Measurements from ENCODE around the gene MMRN1.

MMRN1 gene

DNA sequence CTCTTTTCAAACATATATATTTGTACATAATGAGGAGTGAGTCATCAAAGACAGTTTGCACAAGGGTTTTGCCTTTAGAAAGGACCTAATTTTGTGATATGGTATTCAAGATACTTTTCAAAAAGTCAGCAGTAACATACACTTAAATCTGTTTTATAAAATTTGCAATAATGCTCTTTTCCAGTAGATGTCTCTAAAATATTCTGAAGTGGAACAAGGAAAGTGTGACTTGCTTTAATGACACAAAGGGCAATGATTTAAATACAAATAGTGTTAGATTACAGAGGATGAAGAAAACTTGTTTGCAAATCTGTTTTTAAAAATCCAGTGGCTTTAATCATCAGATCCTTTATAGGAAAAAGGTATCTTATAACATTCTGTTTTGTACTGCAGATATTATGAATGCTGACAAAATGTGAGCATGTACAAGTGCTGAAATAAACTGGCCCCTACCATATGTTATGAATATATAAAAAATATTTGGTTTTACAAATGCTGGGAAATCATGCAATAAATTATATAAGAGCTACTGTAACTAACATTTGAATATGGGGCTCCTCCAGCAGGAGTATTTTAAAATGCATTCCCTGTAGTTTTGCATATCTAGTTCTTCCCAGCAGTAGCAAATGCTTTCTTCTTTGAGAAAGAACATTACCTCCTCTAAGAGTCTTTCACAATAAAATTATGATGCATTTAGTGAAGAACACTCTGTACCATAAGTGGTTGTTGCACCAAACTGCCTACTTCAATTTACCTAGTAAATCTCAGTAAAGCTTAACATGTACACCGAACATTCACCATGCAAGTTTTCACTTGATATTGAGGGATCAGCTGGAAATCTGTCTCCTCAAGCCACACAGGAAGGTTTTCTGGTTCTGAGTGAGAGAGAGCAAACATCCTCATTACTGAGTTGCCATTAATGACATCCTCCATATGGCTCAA, 20.2 kb downstream of the MMRN1 start:
- Histone ChIP-seq H3K4me3 (ENCODE audit: low read length) (no peak overlapping the region), H3K36me3 (ENCODE audit: control insufficient read depth, insufficient read depth, low read length, severe bottlenecking) (no peaks in the 10 kb centered on the region), H3K9me3 (ENCODE audit: control insufficient read depth, low read length) (no peaks in the 10 kb centered on the region), H3K27me3 (replicated peaks; ENCODE audit: control insufficient read depth, insufficient read depth, low read length) (no peaks in the 10 kb centered on the region), H3K9ac (ENCODE audit: low read length) (no peak overlapping the region), H3K4me1 (ENCODE audit: control insufficient read depth, insufficient read depth, low read length) (peaks cover 4% of the 10 kb centered on the region)
- peak; percentile 21 for DNase-seq (ENCODE audit: low read depth)

GRCh38 chr4:89915937-89916336, 21.3 kb downstream of the MMRN1 start:
- peaks cover 4% of the 10 kb centered on the region for H3K4me1 ChIP-seq (ENCODE audit: control insufficient read depth, insufficient read depth, low read length)
- H3K27me3 ChIP-seq (replicated peaks; ENCODE audit: control insufficient read depth, insufficient read depth, low read length) = no peaks in the 10 kb centered on the region
- DNase-seq (ENCODE audit: low read depth) = no peak
- H3K4me3 ChIP-seq (ENCODE audit: low read length) = no peak overlapping the region
- H3K9me3 ChIP-seq (ENCODE audit: control insufficient read depth, low read length) = no peaks in the 10 kb centered on the region
- no peaks in the 10 kb centered on the region for H3K36me3 ChIP-seq (ENCODE audit: control insufficient read depth, insufficient read depth, low read length, severe bottlenecking)
- no peak overlapping the region for H3K9ac ChIP-seq (ENCODE audit: low read length)

DNA sequence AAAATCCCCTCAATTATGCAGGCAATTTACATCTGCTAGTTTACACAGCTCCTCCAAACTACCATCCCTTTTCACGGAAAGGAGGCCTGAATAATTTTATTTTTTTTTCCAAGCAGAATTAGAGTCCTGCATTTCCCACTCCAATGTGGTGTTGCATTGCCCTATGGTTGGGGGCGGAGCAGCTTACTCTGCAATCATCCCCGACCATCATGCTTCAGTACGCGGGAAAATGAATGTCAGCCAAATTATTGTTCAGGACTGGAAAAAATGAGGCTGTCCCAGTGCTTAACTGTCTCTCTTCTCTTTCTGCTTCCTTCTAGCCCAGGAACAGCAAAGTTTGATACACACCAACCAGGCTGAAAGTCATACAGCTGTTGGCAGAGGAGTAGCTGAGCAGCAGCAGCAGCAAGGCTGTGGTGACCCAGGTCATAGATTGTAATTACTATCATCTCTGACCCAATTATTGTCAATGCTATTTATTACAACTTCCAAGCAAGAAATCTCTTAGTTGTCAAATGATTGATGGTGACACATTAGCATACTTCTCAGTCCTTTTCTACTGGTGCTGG, 28.3 kb downstream of the MMRN1 start:
- Histone ChIP-seq H3K27me3 (replicated peaks; ENCODE audit: control insufficient read depth, insufficient read depth, low read length) (no peaks in the 10 kb centered on the region), H3K4me3 (ENCODE audit: low read length) (no peak overlapping the region), H3K36me3 (ENCODE audit: control insufficient read depth, insufficient read depth, low read length, severe bottlenecking) (no peaks in the 10 kb centered on the region), H3K9me3 (ENCODE audit: control insufficient read depth, low read length) (peaks cover 4% of the 10 kb centered on the region), H3K4me1 (ENCODE audit: control insufficient read depth, insufficient read depth, low read length) (no peaks in the 10 kb centered on the region), H3K9ac (ENCODE audit: low read length) (no peak overlapping the region)
- DNase-seq (ENCODE audit: low read depth) = no peak

DNA sequence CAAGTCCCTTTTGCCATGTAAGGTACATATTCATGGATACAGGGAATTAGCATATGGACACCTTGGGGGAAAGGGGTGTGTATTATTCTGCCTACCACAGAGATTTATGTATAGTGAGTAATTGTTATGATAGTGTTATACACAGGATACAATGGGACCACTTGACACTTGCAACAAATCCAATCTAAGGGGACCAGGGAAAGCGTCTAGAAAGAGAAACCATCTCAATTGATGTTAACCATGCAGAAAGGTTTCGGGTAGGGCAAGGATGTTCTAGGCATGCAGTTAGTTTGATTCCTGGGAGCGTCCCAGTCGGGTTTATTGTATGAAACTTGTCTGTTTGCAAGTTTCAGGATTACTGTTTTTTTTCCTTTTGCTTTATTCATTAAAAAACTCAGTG, 34.2 kb downstream of the MMRN1 start:
- Histone ChIP-seq H3K9ac (ENCODE audit: low read length) (no peak overlapping the region), H3K27me3 (replicated peaks; ENCODE audit: control insufficient read depth, insufficient read depth, low read length) (peaks cover 3% of the 10 kb centered on the region), H3K9me3 (ENCODE audit: control insufficient read depth, low read length) (peaks cover 4% of the 10 kb centered on the region), H3K4me3 (ENCODE audit: low read length) (no peak overlapping the region), H3K4me1 (ENCODE audit: control insufficient read depth, insufficient read depth, low read length) (no peaks in the 10 kb centered on the region), H3K36me3 (ENCODE audit: control insufficient read depth, insufficient read depth, low read length, severe bottlenecking) (no peaks in the 10 kb centered on the region)
- DNase-seq (ENCODE audit: low read depth) = no peak

GRCh38 chr4:89929425-89930159, 34.9 kb downstream of the MMRN1 start:
- no peak overlapping the region for H3K4me3 ChIP-seq (ENCODE audit: low read length)
- no peak overlapping the region for H3K9ac ChIP-seq (ENCODE audit: low read length)
- H3K36me3 ChIP-seq (ENCODE audit: control insufficient read depth, insufficient read depth, low read length, severe bottlenecking) = no peaks in the 10 kb centered on the region
- no peaks in the 10 kb centered on the region for H3K4me1 ChIP-seq (ENCODE audit: control insufficient read depth, insufficient read depth, low read length)
- DNase-seq (ENCODE audit: low read depth) = no peak
- peaks cover 4% of the 10 kb centered on the region for H3K9me3 ChIP-seq (ENCODE audit: control insufficient read depth, low read length)
- H3K27me3 ChIP-seq (replicated peaks; ENCODE audit: control insufficient read depth, insufficient read depth, low read length) = peaks cover 3% of the 10 kb centered on the region

DNA sequence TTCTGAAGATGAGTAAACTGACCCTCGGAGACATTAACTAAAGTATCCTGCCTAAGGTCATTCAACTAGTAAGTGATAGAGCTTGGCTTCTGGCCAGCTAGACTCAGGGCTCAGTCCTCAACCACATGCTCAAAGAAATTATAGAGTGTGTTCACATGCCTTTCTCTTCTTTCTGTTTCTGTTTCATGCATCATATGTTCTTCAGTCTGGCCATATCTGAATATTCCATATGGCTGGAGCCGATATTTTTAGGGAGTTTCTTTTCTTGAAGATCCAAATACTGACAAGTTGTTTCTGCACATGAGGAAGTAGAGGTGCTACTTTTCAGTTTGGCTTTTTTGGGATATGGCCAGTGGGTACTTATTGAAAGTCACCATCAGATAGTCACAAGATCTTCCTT, 44.9 kb downstream of the MMRN1 start:
- no peak for DNase-seq (ENCODE audit: low read depth)
- no peak overlapping the region for H3K4me3 ChIP-seq (ENCODE audit: low read length)
- no peaks in the 10 kb centered on the region for H3K9me3 ChIP-seq (ENCODE audit: control insufficient read depth, low read length)
- no peaks in the 10 kb centered on the region for H3K36me3 ChIP-seq (ENCODE audit: control insufficient read depth, insufficient read depth, low read length, severe bottlenecking)
- H3K4me1 ChIP-seq (ENCODE audit: control insufficient read depth, insufficient read depth, low read length) = peaks cover 3% of the 10 kb centered on the region
- no peak overlapping the region for H3K9ac ChIP-seq (ENCODE audit: low read length)
- no peaks in the 10 kb centered on the region for H3K27me3 ChIP-seq (replicated peaks; ENCODE audit: control insufficient read depth, insufficient read depth, low read length)

- Histone ChIP-seq H3K36me3 (ENCODE audit: control insufficient read depth, insufficient read depth, low read length, severe bottlenecking) (no peaks in the 10 kb centered on the region), H3K9ac (ENCODE audit: low read length) (no peak overlapping the region), H3K9me3 (ENCODE audit: control insufficient read depth, low read length) (no peaks in the 10 kb centered on the region), H3K4me3 (ENCODE audit: low read length) (no peak overlapping the region), H3K27me3 (replicated peaks; ENCODE audit: control insufficient read depth, insufficient read depth, low read length) (no peaks in the 10 kb centered on the region), H3K4me1 (ENCODE audit: control insufficient read depth, insufficient read depth, low read length) (peaks cover 3% of the 10 kb centered on the region)
- DNase-seq (ENCODE audit: low read depth) = peak; percentile 27
Observed at GRCh38 chr4:89939994-89940393, 45.3 kb downstream of the MMRN1 start.

DNA sequence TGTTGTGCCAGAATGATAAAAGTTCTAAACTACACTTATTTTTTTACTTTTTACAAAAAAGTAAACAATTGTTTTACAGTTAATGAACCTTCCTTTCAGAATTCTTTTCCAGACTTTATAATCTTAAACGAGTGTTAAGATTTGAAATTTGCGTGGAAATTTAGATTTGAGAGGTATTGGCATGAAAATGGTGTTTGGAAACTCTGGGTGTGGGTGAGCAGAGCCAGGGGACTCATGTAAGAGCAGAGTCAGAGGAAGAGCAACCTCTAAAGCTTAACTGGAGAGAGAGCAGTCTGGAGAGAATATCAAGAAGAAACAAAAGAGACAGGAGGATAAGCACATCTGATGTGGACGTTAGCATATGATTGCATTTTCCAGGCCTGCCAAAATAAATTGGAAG, 48.2 kb downstream of the MMRN1 start:
- Histone ChIP-seq H3K4me3 (ENCODE audit: low read length) (no peak overlapping the region), H3K9ac (ENCODE audit: low read length) (no peak overlapping the region)

GRCh38 chr4:89949782-89950387, 55.2 kb downstream of the MMRN1 start:
- Histone ChIP-seq H3K27me3 (replicated peaks; ENCODE audit: control insufficient read depth, insufficient read depth, low read length) (no peaks in the 10 kb centered on the region), H3K4me1 (ENCODE audit: control insufficient read depth, insufficient read depth, low read length) (no peaks in the 10 kb centered on the region), H3K36me3 (ENCODE audit: control insufficient read depth, insufficient read depth, low read length, severe bottlenecking) (no peaks in the 10 kb centered on the region), H3K9ac (ENCODE audit: low read length) (no peak overlapping the region), H3K4me3 (ENCODE audit: low read length) (no peak overlapping the region), H3K9me3 (ENCODE audit: control insufficient read depth, low read length) (no peaks in the 10 kb centered on the region)
- no peak for DNase-seq (ENCODE audit: low read depth)

More for the DNA sequence above, 48.2 kb downstream of the MMRN1 start:
- Histone ChIP-seq H3K4me1 (ENCODE audit: control insufficient read depth, insufficient read depth, low read length) (peaks cover 3% of the 10 kb centered on the region), H3K9me3 (ENCODE audit: control insufficient read depth, low read length) (no peaks in the 10 kb centered on the region), H3K27me3 (replicated peaks; ENCODE audit: control insufficient read depth, insufficient read depth, low read length) (no peaks in the 10 kb centered on the region), H3K36me3 (ENCODE audit: control insufficient read depth, insufficient read depth, low read length, severe bottlenecking) (no peaks in the 10 kb centered on the region)
- DNase-seq (ENCODE audit: low read depth) = no peak

- Histone ChIP-seq H3K4me1 (ENCODE audit: control insufficient read depth, insufficient read depth, low read length) (no peaks in the 10 kb centered on the region), H3K9me3 (ENCODE audit: control insufficient read depth, low read length) (no peaks in the 10 kb centered on the region), H3K27me3 (replicated peaks; ENCODE audit: control insufficient read depth, insufficient read depth, low read length) (no peaks in the 10 kb centered on the region), H3K9ac (ENCODE audit: low read length) (no peak overlapping the region), H3K36me3 (ENCODE audit: control insufficient read depth, insufficient read depth, low read length, severe bottlenecking) (no peaks in the 10 kb centered on the region), H3K4me3 (ENCODE audit: low read length) (no peak overlapping the region)
- DNase-seq (ENCODE audit: low read depth) = no peak
Observed at GRCh38 chr4:89952458-89952857, 57.8 kb downstream of the MMRN1 start.

Data from adipocyte (in vitro differentiated cells).